Activated naive CD4-positive, alpha-beta T cell treated with anti-CD3 and anti-CD28 coated beads for 36 hours (primary cell): ENCODE data around the gene NEDD9. TPM values are rescaled to one million over a fixed set of nuclear protein-coding genes. Genes with fewer than 3 reads are reported as not detected.

ENCODE experiments used
- CTCF ChIA-PET: fragments of 350-600 bp; sonication (Branson Sonifier 250); formaldehyde crosslinking; loops from one replicate; lab custom pipeline; 2021; ENCODE audit warnings: antibody characterized with exemption; lab: Charles Lee
- DNase-seq: peaks from one replicate; pipeline ENCODE4 v3.0.0-alpha.2; 2020
- H3K27ac Mint-ChIP-seq: one replicate; pipeline ENCODE4 v1.8.0; 2021; ENCODE audit warnings: mild to moderate bottlenecking, mixed read lengths
- H3K27me3 Mint-ChIP-seq: one replicate; pipeline ENCODE4 v1.8.0; 2021; ENCODE audit warnings: low read depth, mixed read lengths
- H3K36me3 Mint-ChIP-seq: one replicate; pipeline ENCODE4 v1.8.0; 2021; ENCODE audit warnings: low read depth, mixed read lengths
- H3K4me1 Mint-ChIP-seq: one replicate; pipeline ENCODE4 v1.8.0; 2021; ENCODE audit warnings: low read depth, mixed read lengths
- H3K4me3 Mint-ChIP-seq: one replicate; pipeline ENCODE4 v1.8.0; 2021; ENCODE audit warnings: mild to moderate bottlenecking, moderate library complexity, mixed read lengths
- H3K9me3 Mint-ChIP-seq: one replicate; pipeline ENCODE4 v1.8.0; 2021; ENCODE audit warnings: mixed read lengths
- intact Hi-C: fragments of 100-400 bp; cut with micrococcal nuclease; formaldehyde crosslinking; loops from one replicate; pipeline ENCODE4 v1.15.1; 2023
- total RNA-seq, 2 experiments: library from RNA; stranded (reverse); gene quantifications; one replicate each; pipeline ENCODE4 v1.2.3, GENCODE V29; 2021

The NEDD9 gene
- total RNA-seq, 2 experiments from 2014 or later: 17.5 to 18.8 TPM

- Mint-ChIP-seq H3K9me3 (no peaks in the 10 kb centered on the region), H3K4me1 (peaks cover 11% of the 10 kb centered on the region), H3K36me3 (no peaks in the 10 kb centered on the region), H3K27ac (no peak overlapping the region), H3K4me3 (no peak overlapping the region), H3K27me3 (no peaks in the 10 kb centered on the region)
- CTCF ChIA-PET: interaction anchor here (0.6 to 4.9 kb wide), 37 partner anchors 8 to 1133 kb away, joined by 3 to 71 read pairs (median 4); no protein-coding TSS in a partner anchor
- DNase-seq: no peak
- intact Hi-C loops: loop anchor here (1.0 to 5.0 kb wide), 9 partner anchors 28 to 403 kb away; partner anchors contain the start of gene NEDD9
Observed at GRCh38 chr6:11171952-11172351, 60.5 kb downstream of the NEDD9 start.

- no peaks in the 10 kb centered on the region for H3K27me3 Mint-ChIP-seq
- no peak overlapping the region for H3K4me3 Mint-ChIP-seq
- DNase-seq: no peak
- intact Hi-C loops: no loop called here
- no peaks in the 10 kb centered on the region for H3K9me3 Mint-ChIP-seq
- H3K27ac Mint-ChIP-seq: no peak overlapping the region
- CTCF ChIA-PET: interaction anchor here (4.9 kb wide), 1 partner anchor 328 kb away, joined by 71 read pairs; no protein-coding TSS in a partner anchor
- peaks cover 15% of the 10 kb centered on the region for H3K4me1 Mint-ChIP-seq
- no peaks in the 10 kb centered on the region for H3K36me3 Mint-ChIP-seq
Observed at GRCh38 chr6:11168091-11168635, 64.3 kb downstream of the NEDD9 start.

GRCh38 chr6:11166948-11167347, 65.5 kb downstream of the NEDD9 start:
- CTCF ChIA-PET: interaction anchor here (0.6 to 0.9 kb wide), 2 partner anchors 22 to 353 kb away, joined by 3 to 4 read pairs; no protein-coding TSS in a partner anchor
- Mint-ChIP-seq H3K27me3 (no peaks in the 10 kb centered on the region), H3K9me3 (no peaks in the 10 kb centered on the region), H3K27ac (no peak overlapping the region), H3K36me3 (no peaks in the 10 kb centered on the region), H3K4me3 (no peak overlapping the region), H3K4me1 (peaks cover 5% of the 10 kb centered on the region)
- no peak for DNase-seq
- intact Hi-C loops: no loop called here

GRCh38 chr6:11164717-11165646, 67.5 kb downstream of the NEDD9 start:
- no peak for DNase-seq
- no peak overlapping the region for H3K27ac Mint-ChIP-seq
- H3K9me3 Mint-ChIP-seq: no peaks in the 10 kb centered on the region
- CTCF ChIA-PET: no interaction called here
- peaks cover 4% of the 10 kb centered on the region for H3K4me1 Mint-ChIP-seq
- no peak overlapping the region for H3K4me3 Mint-ChIP-seq
- H3K36me3 Mint-ChIP-seq: no peaks in the 10 kb centered on the region
- intact Hi-C loops: no loop called here
- no peaks in the 10 kb centered on the region for H3K27me3 Mint-ChIP-seq

GRCh38 chr6:11163932-11164331, 68.5 kb downstream of the NEDD9 start:
- intact Hi-C loops: no loop called here
- no peak overlapping the region for H3K4me3 Mint-ChIP-seq

GRCh38 chr6:11162262-11162661, 70.2 kb downstream of the NEDD9 start:
- CTCF ChIA-PET: interaction anchor here (1.1 to 1.6 kb wide), 2 partner anchors 10 to 334 kb away, joined by 6 to 7 read pairs; no protein-coding TSS in a partner anchor
- Mint-ChIP-seq H3K27ac (no peak overlapping the region), H3K4me1 (peaks cover 4% of the 10 kb centered on the region), H3K27me3 (no peaks in the 10 kb centered on the region), H3K4me3 (no peak overlapping the region), H3K9me3 (no peaks in the 10 kb centered on the region), H3K36me3 (no peaks in the 10 kb centered on the region)
- no peak for DNase-seq
- intact Hi-C loops: no loop called here

More at GRCh38 chr6:11163932-11164331, 68.5 kb downstream of the NEDD9 start:
- H3K27ac Mint-ChIP-seq: no peak overlapping the region
- no peak for DNase-seq
- H3K36me3 Mint-ChIP-seq: no peaks in the 10 kb centered on the region
- no peaks in the 10 kb centered on the region for H3K9me3 Mint-ChIP-seq
- H3K27me3 Mint-ChIP-seq: no peaks in the 10 kb centered on the region
- H3K4me1 Mint-ChIP-seq: peaks cover 4% of the 10 kb centered on the region
- CTCF ChIA-PET: interaction anchor here (1.6 kb wide), 1 partner anchor 8 kb away, joined by 7 read pairs; no protein-coding TSS in a partner anchor

- CTCF ChIA-PET: interaction anchor here (0.7 kb wide), 1 partner anchor 19 kb away, joined by 3 read pairs; no protein-coding TSS in a partner anchor
- Mint-ChIP-seq H3K4me1 (peaks cover 4% of the 10 kb centered on the region), H3K9me3 (no peaks in the 10 kb centered on the region), H3K27me3 (no peaks in the 10 kb centered on the region), H3K4me3 (no peak overlapping the region), H3K27ac (no peak overlapping the region), H3K36me3 (no peaks in the 10 kb centered on the region)
- no peak for DNase-seq
- intact Hi-C loops: no loop called here
Observed at GRCh38 chr6:11161031-11161956, 71.2 kb downstream of the NEDD9 start.

GRCh38 chr6:11160199-11160598, 72.3 kb downstream of the NEDD9 start:
- intact Hi-C loops: no loop called here
- Mint-ChIP-seq H3K9me3 (no peaks in the 10 kb centered on the region), H3K4me3 (no peak overlapping the region), H3K27me3 (no peaks in the 10 kb centered on the region), H3K36me3 (no peaks in the 10 kb centered on the region), H3K4me1 (peaks cover 4% of the 10 kb centered on the region), H3K27ac (no peak overlapping the region)
- no peak for DNase-seq
- CTCF ChIA-PET: no interaction called here

GRCh38 chr6:11155589-11155988, 76.9 kb downstream of the NEDD9 start:
- Mint-ChIP-seq H3K9me3 (no peaks in the 10 kb centered on the region), H3K4me3 (no peak overlapping the region), H3K36me3 (no peaks in the 10 kb centered on the region), H3K27me3 (no peaks in the 10 kb centered on the region), H3K4me1 (peaks cover 6% of the 10 kb centered on the region), H3K27ac (no peak overlapping the region)
- intact Hi-C loops: no loop called here
- CTCF ChIA-PET: interaction anchor here (0.6 to 4.5 kb wide), 2 partner anchors 25 to 341 kb away, joined by 5 to 30 read pairs; no protein-coding TSS in a partner anchor
- DNase-seq: no peak

GRCh38 chr6:11153447-11153846, 79.0 kb downstream of the NEDD9 start:
- no peak for DNase-seq
- H3K4me3 Mint-ChIP-seq: peak overlapping the region; percentile 64
- H3K27ac Mint-ChIP-seq: no peak overlapping the region
- peaks cover 6% of the 10 kb centered on the region for H3K4me1 Mint-ChIP-seq
- CTCF ChIA-PET: interaction anchor here (1.1 kb wide), 1 partner anchor 24 kb away, joined by 5 read pairs; no protein-coding TSS in a partner anchor
- no peaks in the 10 kb centered on the region for H3K9me3 Mint-ChIP-seq
- no peaks in the 10 kb centered on the region for H3K36me3 Mint-ChIP-seq
- intact Hi-C loops: no loop called here
- no peaks in the 10 kb centered on the region for H3K27me3 Mint-ChIP-seq

GRCh38 chr6:11152581-11152980, 79.9 kb downstream of the NEDD9 start:
- H3K36me3 Mint-ChIP-seq: no peaks in the 10 kb centered on the region
- no peak for DNase-seq
- no peaks in the 10 kb centered on the region for H3K27me3 Mint-ChIP-seq
- no peak overlapping the region for H3K4me3 Mint-ChIP-seq
- no peaks in the 10 kb centered on the region for H3K9me3 Mint-ChIP-seq
- CTCF ChIA-PET: no interaction called here
- peaks cover 6% of the 10 kb centered on the region for H3K4me1 Mint-ChIP-seq
- intact Hi-C loops: no loop called here
- H3K27ac Mint-ChIP-seq: no peak overlapping the region
